GM21528 (cell line): ENCODE data around the gene ZSWIM7.
"Not testable (repeated sequence)": the region's sequence is repeated elsewhere in the genome, so short reads cannot be mapped to it uniquely, and the experiment has no call there.

ENCODE experiments used
- ATAC-seq: cut with Tn5 transposase; IDR thresholded peaks from one replicate; pipeline ENCODE4 v1.9.1; 2021; ENCODE audit warnings: mild to moderate bottlenecking, moderate library complexity; ENCODE audit not compliant: unreplicated experiment, low FRiP score

ZSWIM7 gene

GRCh38 chr17:15936481-15936880 lies 63.0 kb downstream of the ZSWIM7 start:
- ATAC-seq: not testable (repeated sequence)

- ATAC-seq: no peak
Observed at GRCh38 chr17:15935891-15936290, 63.6 kb downstream of the ZSWIM7 start.

- ATAC-seq: no peak
Observed at GRCh38 chr17:15934866-15935265, 64.6 kb downstream of the ZSWIM7 start.

- ATAC-seq: no peak
Observed at GRCh38 chr17:15931394-15931793, 68.1 kb downstream of the ZSWIM7 start.

- ATAC-seq: no peak
Observed at GRCh38 chr17:15930426-15930825, 69.1 kb downstream of the ZSWIM7 start.

- ATAC-seq: no peak
Observed at GRCh38 chr17:15929941-15930340, 69.6 kb downstream of the ZSWIM7 start.

- no peak for ATAC-seq
Observed at GRCh38 chr17:15928286-15928785, 71.2 kb downstream of the ZSWIM7 start.
